Lung (tissue), 12 donors: ENCODE results near the gene PHACTR1. TPM values are rescaled to one million over a fixed set of nuclear protein-coding genes. Genes with fewer than 3 reads are reported as not detected.

Experiments used
- ATAC-seq: fragments of 200-7000 bp; cut with Tn5 transposase; one replicate; pipeline ENCODE4 v1.9.1; 2020; ENCODE audit warnings: moderate number of reproducible peaks; ENCODE audit not compliant: insufficient read depth, low FRiP score
- DNase-seq, 3 donors: peaks; one replicate each; pipeline ENCODE4 v3.0.0-alpha.2; 2013 to 2017
- H3K27ac ChIP-seq, 2 donors: one replicate each; pipeline ENCODE4 v1.5.1; 2013; ENCODE audit warnings: mild to moderate bottlenecking in 2 of 2, moderate library complexity in 2 of 2, control low read depth in 1 of 2, inconsistent platforms in 1 of 2, low read depth in 1 of 2, low read length in 1 of 2
- H3K27me3 ChIP-seq, 3 donors: one replicate each; pipeline ENCODE4 v1.5.1; 2013; ENCODE audit warnings: low read length in 2 of 3; ENCODE audit not compliant: control insufficient read depth in 3 of 3, insufficient read depth in 3 of 3
- H3K36me3 ChIP-seq, 4 donors: one replicate each; pipeline ENCODE4 v1.5.1; 2013; ENCODE audit warnings: low read length in 4 of 4, mild to moderate bottlenecking in 1 of 4, moderate library complexity in 1 of 4; ENCODE audit not compliant: control insufficient read depth in 4 of 4, insufficient read depth in 4 of 4
- H3K4me1 ChIP-seq, 5 donors: one replicate each; pipeline ENCODE4 v1.5.1; 2013; ENCODE audit warnings: low read length in 5 of 5, mild to moderate bottlenecking in 2 of 5, moderate library complexity in 1 of 5; ENCODE audit not compliant: control insufficient read depth in 5 of 5, insufficient read depth in 5 of 5
- H3K4me3 ChIP-seq: one replicate; pipeline ENCODE4 v1.5.1; 2013; ENCODE audit warnings: mild to moderate bottlenecking, control low read depth, moderate library complexity
- H3K9ac ChIP-seq, 2 donors: one replicate each; pipeline ENCODE4 v1.5.1; 2013; ENCODE audit warnings: low read length in 2 of 2, control low read depth in 1 of 2; ENCODE audit not compliant: insufficient read depth in 1 of 2
- H3K9me3 ChIP-seq, 4 donors: one replicate each; pipeline ENCODE4 v1.5.1; 2013; ENCODE audit warnings: low read length in 3 of 4, mild to moderate bottlenecking in 1 of 4, moderate library complexity in 1 of 4; ENCODE audit not compliant: control insufficient read depth in 4 of 4, insufficient read depth in 3 of 4
- WGBS, 2 donors: extraction: QIAGEN DNeasy Blood & Tissue Kit; methylation state at CpG; one replicate each; pipeline ENCODE4 v1.1.7; 2013; 5-methylcytosine and 5-hydroxymethylcytosine counted together
- polyA plus RNA-seq, 2 donors: library from polyadenylated mRNA; stranded (reverse); fragments of 200-250 nt; gene quantifications; one replicate each; pipeline ENCODE4 v1.2.1, GENCODE V29; 2013
- total RNA-seq, 2 donors: library from RNA; depleted of rRNA in 1 of 2; stranded (reverse); fragments of >200 nt in 1 of 2; gene quantifications; one replicate each; pipeline ENCODE4 v1.2.1, GENCODE V29; 2014 to 2021
- TF ChIP-seq, protein P1 (sequence below): IDR thresholded peaks from 2 replicates; pipeline ENCODE4 v1.5.1; 2012; ENCODE audit warnings: mild to moderate bottlenecking; ENCODE audit errors: control extremely low read depth, extremely low read depth
- donor health status: control.
- donor health status: control.
- donor health status: Bipolar disorder and iron deficiency.
- donor health status: healthy.
- donor health status: DM: yes; HTN: yes; CAD: no.

The PHACTR1 gene
- total and polyA plus RNA-seq, 4 donors, result 16.3 to 58.8 (median 41.9) TPM

DNA sequence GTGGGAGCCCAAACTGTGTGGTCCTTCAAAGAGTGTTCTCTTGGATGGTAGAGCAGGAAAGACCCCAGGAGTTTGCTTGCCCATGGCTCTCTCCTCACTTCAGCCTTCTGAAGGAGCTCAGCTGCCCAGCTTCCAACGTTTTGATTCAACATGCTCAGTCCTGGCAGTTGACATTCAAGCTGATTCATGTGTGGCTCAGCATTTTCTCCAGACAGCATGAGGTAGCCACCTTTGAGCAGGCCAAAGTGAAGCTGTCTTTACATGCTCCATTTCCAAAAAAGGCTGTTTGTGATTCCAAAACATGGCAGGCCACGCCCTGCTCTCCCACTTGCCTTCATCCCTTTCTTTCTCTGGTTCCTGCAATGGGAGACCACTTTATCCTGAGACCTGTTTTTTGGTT is 331.5 kb downstream of the PHACTR1 start:
- no peak overlapping the region for H3K9ac ChIP-seq
- no peaks in the 10 kb centered on the region for H3K9me3 ChIP-seq
- no peaks in the 10 kb centered on the region for H3K27me3 ChIP-seq
- H3K4me3 ChIP-seq, result no peak overlapping the region
- DNase-seq (no peak), ATAC-seq (no peak)
- 56 to 57% methylated on average over 2 of the region's 2 CpGs for WGBS, 2 donors
- H3K4me1 ChIP-seq, result peaks cover 0 to 11% (median 0%) of the 10 kb centered on the region in 5 donors
- no peaks in the 10 kb centered on the region for H3K36me3 ChIP-seq
- no peak overlapping the region for H3K27ac ChIP-seq
- TF ChIP-seq, protein P1, sequence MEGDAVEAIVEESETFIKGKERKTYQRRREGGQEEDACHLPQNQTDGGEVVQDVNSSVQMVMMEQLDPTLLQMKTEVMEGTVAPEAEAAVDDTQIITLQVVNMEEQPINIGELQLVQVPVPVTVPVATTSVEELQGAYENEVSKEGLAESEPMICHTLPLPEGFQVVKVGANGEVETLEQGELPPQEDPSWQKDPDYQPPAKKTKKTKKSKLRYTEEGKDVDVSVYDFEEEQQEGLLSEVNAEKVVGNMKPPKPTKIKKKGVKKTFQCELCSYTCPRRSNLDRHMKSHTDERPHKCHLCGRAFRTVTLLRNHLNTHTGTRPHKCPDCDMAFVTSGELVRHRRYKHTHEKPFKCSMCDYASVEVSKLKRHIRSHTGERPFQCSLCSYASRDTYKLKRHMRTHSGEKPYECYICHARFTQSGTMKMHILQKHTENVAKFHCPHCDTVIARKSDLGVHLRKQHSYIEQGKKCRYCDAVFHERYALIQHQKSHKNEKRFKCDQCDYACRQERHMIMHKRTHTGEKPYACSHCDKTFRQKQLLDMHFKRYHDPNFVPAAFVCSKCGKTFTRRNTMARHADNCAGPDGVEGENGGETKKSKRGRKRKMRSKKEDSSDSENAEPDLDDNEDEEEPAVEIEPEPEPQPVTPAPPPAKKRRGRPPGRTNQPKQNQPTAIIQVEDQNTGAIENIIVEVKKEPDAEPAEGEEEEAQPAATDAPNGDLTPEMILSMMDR, result no peak

DNA sequence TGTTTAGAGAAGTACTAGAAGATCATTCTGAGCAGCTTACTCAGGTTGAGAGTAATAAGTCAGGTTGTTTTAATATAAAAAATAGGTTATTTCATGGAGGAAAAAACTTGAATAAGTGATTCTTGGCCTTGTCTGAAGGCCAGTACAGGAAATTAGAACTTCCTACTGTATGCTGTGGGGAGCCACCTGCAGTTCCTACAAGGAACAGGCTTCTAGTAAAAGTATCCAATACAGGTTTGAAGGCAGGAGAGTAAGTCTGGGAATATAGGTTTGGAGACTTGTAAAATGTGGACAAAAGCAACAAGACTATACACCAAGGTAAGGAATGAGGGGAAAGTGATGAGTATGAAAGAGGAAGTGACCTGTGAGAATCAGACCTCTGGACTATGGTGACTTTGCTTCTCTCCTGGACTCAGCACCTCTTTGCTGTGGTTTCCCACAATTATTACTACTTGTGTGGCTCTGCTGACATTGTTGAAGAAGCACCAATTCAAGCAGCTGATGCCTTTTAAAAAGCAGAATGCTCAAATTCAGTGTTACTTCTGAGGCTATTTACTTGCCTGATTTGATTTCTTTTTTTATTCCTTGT is 333.2 kb downstream of the PHACTR1 start:
- TF ChIP-seq, protein P1, result no peak
- DNase-seq, result no peak
- Histone ChIP-seq H3K9me3 (no peaks in the 10 kb centered on the region), H3K9ac (no peak overlapping the region), H3K27ac (no peak overlapping the region), H3K4me3 (no peak overlapping the region), H3K27me3 (no peaks in the 10 kb centered on the region), H3K36me3 (no peaks in the 10 kb centered on the region), H3K4me1 (peaks cover 0 to 11% (median 0%) of the 10 kb centered on the region in 5 donors)
- no peak for ATAC-seq

DNA sequence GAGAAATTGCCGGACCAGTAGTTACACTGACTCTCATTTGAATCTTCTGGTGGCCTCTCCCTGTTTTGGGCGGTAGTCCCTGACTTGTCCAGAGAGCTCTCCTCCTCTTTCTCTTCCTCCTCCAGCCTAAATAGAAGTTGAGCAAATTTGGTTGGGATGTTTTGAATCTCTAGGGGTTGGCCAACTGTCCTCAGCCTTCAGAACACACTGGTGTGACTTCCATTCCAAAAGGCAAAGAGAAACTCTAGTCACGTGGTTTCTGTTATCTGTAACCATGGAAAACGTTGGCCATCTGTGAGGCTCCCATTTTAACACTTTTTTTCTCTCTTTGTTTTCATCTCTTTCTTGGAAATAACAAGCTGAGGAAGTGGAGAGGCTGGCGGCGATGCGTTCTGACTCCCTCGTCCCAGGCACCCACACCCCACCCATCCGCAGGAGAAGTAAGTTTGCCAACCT is 336.5 kb downstream of the PHACTR1 start:
- Histone ChIP-seq H3K36me3 (peaks cover 0 to 2% (median 0%) of the 10 kb centered on the region in 4 donors), H3K27me3 (no peaks in the 10 kb centered on the region), H3K9me3 (no peaks in the 10 kb centered on the region), H3K27ac (no peak overlapping the region), H3K9ac (no peak overlapping the region), H3K4me1 (peaks cover 0 to 11% (median 0%) of the 10 kb centered on the region in 5 donors), H3K4me3 (no peak overlapping the region)
- TF ChIP-seq, protein P1, result no peak
- DNase-seq (peak in 1 of 3 donors; percentile 13), ATAC-seq (no peak)
- 75 to 91% methylated on average over 9 of the region's 9 CpGs for whole genome bisulfite sequencing, 2 donors

- WGBS, 2 donors, result 95 to 97% methylated on average over 3 of the region's 3 CpGs
These were observed 341.5 kb downstream of the PHACTR1 start for GRCh38 chr6:13058051-13058450.

More at GRCh38 chr6:13058051-13058450, 341.5 kb downstream of the PHACTR1 start:
- Histone ChIP-seq H3K36me3 (peaks cover 0 to 2% (median 0%) of the 10 kb centered on the region in 4 donors), H3K4me3 (peak overlapping the region; percentile 13), H3K27me3 (no peaks in the 10 kb centered on the region), H3K9me3 (no peaks in the 10 kb centered on the region), H3K4me1 (peaks cover 0 to 12% (median 0%) of the 10 kb centered on the region in 5 donors), H3K27ac (no peak overlapping the region), H3K9ac (no peak overlapping the region)
- TF ChIP-seq, protein P1, result no peak
- ATAC-seq (no peak), DNase-seq (no peak)
